Ovary (tissue), 3 donors: ENCODE data around the gene CAPN3.

ENCODE experiments used
- CTCF ChIP-seq, 3 donors: fragments of 450-650 bp in 2 of 3; fragments of 200-600 bp in 1 of 3; IDR thresholded peaks; one replicate each; pipeline versions ENCODE4 v1.5.1 to v1.8.0; 2016 to 2022; ENCODE audit warnings: antibody characterized with exemption in 3 of 3, mild to moderate bottlenecking in 1 of 3
- EP300 ChIP-seq: sonication (generic); formaldehyde crosslinking; IDR thresholded peaks from one replicate; pipeline ENCODE4 v1.6.1; 2017; ENCODE audit warnings: antibody characterized with exemption
- POLR2A ChIP-seq: fragments of 450-650 bp; IDR thresholded peaks from one replicate; pipeline ENCODE4 v1.6.1; 2017; ENCODE audit warnings: antibody characterized with exemption, mild to moderate bottlenecking, moderate library complexity
- donor health status: DM: no; HTN: no; CAD: no.

GRCh38 chr15:42375941-42376340 is 16.6 kb downstream of the CAPN3 start:
- no peak for TF ChIP-seq EP300
- no peak for TF ChIP-seq CTCF (IDR thresholded peaks at IDR 0.05)
- no peak for TF ChIP-seq POLR2A
